Endothelial cell of umbilical vein (primary cell): Measurements from ENCODE around the gene OPCML. TPM values are rescaled to one million over a fixed set of nuclear protein-coding genes. Genes with fewer than 3 reads are reported as not detected.

Source experiments
- BruUV-seq: library from RNA; stranded (reverse); fragments of 400-500 nt; replicated peaks from 2 replicates; lab custom pipeline; 2021; lab: Mats Ljungman, UMichigan
- CTCF ChIA-PET: fragments of 300-600, 350-600 bp; sonication (Branson Sonifier 250); formaldehyde crosslinking; loops from one replicate; lab custom pipeline; 2021; ENCODE audit warnings: antibody characterized with exemption, inconsistent platforms; lab: Charles Lee
- POLR2A ChIA-PET: fragments of 300-600, 350-600 bp; sonication (Branson Sonifier 250); formaldehyde crosslinking; loops from one replicate; lab custom pipeline; 2021; ENCODE audit warnings: antibody characterized with exemption, inconsistent platforms; lab: Charles Lee
- DNase-seq: peaks from one replicate; pipeline ENCODE4 v3.0.0-alpha.2; 2011; ENCODE audit warnings: low read depth, low spot score
- FAIRE-seq: peaks from 2 replicates; lab custom pipeline; 2011; peaks lifted over from hg19 to GRCh38; lab: Jason Lieb, UNC
- H2AFZ ChIP-seq: 2 replicates; pipeline ENCODE4 v1.6.0; 2012; ENCODE audit warnings: low read depth, low read length, control low read depth, inconsistent platforms
- H3K27ac ChIP-seq: 2 replicates; pipeline ENCODE4 v1.5.1; 2011; ENCODE audit warnings: low read depth, mild to moderate bottlenecking, control low read depth, low read length, moderate library complexity; ENCODE audit not compliant: insufficient read depth
- H3K27me3 ChIP-seq, 2 experiments: 2 replicates each; pipeline versions ENCODE4 v1.6.0 to v1.6.1; 2011; ENCODE audit warnings: low read length in 2 of 2, mixed read lengths in 1 of 2; ENCODE audit not compliant: control insufficient read depth in 2 of 2, insufficient read depth in 2 of 2
- H3K36me3 ChIP-seq, 2 experiments: 2 replicates in 1 of 2; 3 replicates in 1 of 2; pipeline ENCODE4 v1.5.1; 2011; ENCODE audit warnings: low read length in 2 of 2, mild to moderate bottlenecking in 1 of 2, moderate library complexity in 1 of 2; ENCODE audit not compliant: control insufficient read depth in 2 of 2, insufficient read depth in 2 of 2; ENCODE audit errors: extremely low read depth in 1 of 2
- H3K4me1 ChIP-seq: 3 replicates; pipeline ENCODE4 v1.5.1; 2011; ENCODE audit warnings: mild to moderate bottlenecking, low read length; ENCODE audit not compliant: control insufficient read depth, insufficient read depth; ENCODE audit errors: extremely low read depth
- H3K4me2 ChIP-seq: 2 replicates; pipeline ENCODE4 v1.6.1; 2011; ENCODE audit warnings: low read length, control low read depth, mixed read lengths; ENCODE audit not compliant: insufficient read depth
- H3K4me3 ChIP-seq, 3 experiments: fragments of 200-600 bp in 1 of 3; sonication (generic), shearing (Covaris generic) in 1 of 3; replicated peaks in 1 of 3; 2 replicates each; pipeline ENCODE4 v1.5.1; 2011 to 2016; ENCODE audit warnings: control low read depth in 3 of 3, low read length in 3 of 3, mild to moderate bottlenecking in 2 of 3, inconsistent platforms in 1 of 3, low read depth in 1 of 3, moderate library complexity in 1 of 3; ENCODE audit not compliant: insufficient read depth in 1 of 3
- H3K79me2 ChIP-seq: 2 replicates; pipeline ENCODE4 v1.6.0; 2012; ENCODE audit warnings: low read length, inconsistent platforms; ENCODE audit not compliant: control insufficient read depth, insufficient read depth
- H3K9ac ChIP-seq: replicated peaks from 2 replicates; pipeline ENCODE3; 2011; ENCODE audit warnings: low read length, control low read depth; ENCODE audit not compliant: insufficient read depth; ENCODE audit errors: extremely low read depth
- H3K9me1 ChIP-seq: replicated peaks from 3 replicates; pipeline ENCODE4 v1.6.0; 2011; ENCODE audit warnings: mild to moderate bottlenecking, low read length; ENCODE audit not compliant: control insufficient read depth, insufficient read depth; ENCODE audit errors: extremely low read depth
- H3K9me3 ChIP-seq: replicated peaks from 2 replicates; pipeline ENCODE4 v1.5.1; 2012; ENCODE audit warnings: low read length, inconsistent platforms; ENCODE audit not compliant: control insufficient read depth, insufficient read depth
- H4K20me1 ChIP-seq: replicated peaks from 2 replicates; pipeline ENCODE3; 2011; ENCODE audit warnings: mild to moderate bottlenecking, low read length; ENCODE audit not compliant: control insufficient read depth, insufficient read depth; ENCODE audit errors: extremely low read depth
- CTCF ChIP-seq, 2 donors: IDR thresholded peaks; 1 replicate in 1 of 2; 2 replicates in 1 of 2; pipeline ENCODE4 v1.5.1; 2011; ENCODE audit warnings: low read length in 2 of 2, mild to moderate bottlenecking in 2 of 2, moderate library complexity in 2 of 2, control low read depth in 1 of 2, inconsistent platforms in 1 of 2, low read depth in 1 of 2; ENCODE audit not compliant: insufficient read depth in 1 of 2; ENCODE audit errors: extremely low read depth in 1 of 2
- EZH2 ChIP-seq: IDR thresholded peaks from 2 replicates; pipeline ENCODE4 v1.6.1; 2012; ENCODE audit warnings: borderline replicate concordance, low read depth, mild to moderate bottlenecking, moderate library complexity, low read length, inconsistent platforms; ENCODE audit not compliant: severe bottlenecking
- FOS ChIP-seq: IDR thresholded peaks from 2 replicates; pipeline ENCODE4 v1.6.1; 2011; ENCODE audit warnings: mild to moderate bottlenecking, low read length, moderate library complexity, borderline replicate concordance; ENCODE audit not compliant: insufficient read depth
- GATA2 ChIP-seq: IDR thresholded peaks from 2 replicates; pipeline ENCODE4 v1.7.0; 2011; ENCODE audit warnings: low read depth, mild to moderate bottlenecking, moderate library complexity, mixed read lengths, low read length; ENCODE audit not compliant: insufficient read length, insufficient read depth
- JUN ChIP-seq: IDR thresholded peaks from 2 replicates; pipeline ENCODE4 v1.6.1; 2011; ENCODE audit warnings: borderline replicate concordance, low read depth; ENCODE audit not compliant: insufficient read length, insufficient read depth
- MYC ChIP-seq: IDR thresholded peaks from one replicate; pipeline ENCODE4 v1.6.1; 2011; ENCODE audit warnings: mild to moderate bottlenecking, low read depth, low read length
- POLR2A ChIP-seq: IDR thresholded peaks from 2 replicates; pipeline ENCODE4 v1.6.1; 2012; ENCODE audit warnings: low read depth, mild to moderate bottlenecking, control low read depth, low read length
- POLR2AphosphoS5 ChIP-seq: IDR thresholded peaks from 2 replicates; pipeline ENCODE4 v1.6.1; 2012; ENCODE audit warnings: low read depth, mild to moderate bottlenecking, control low read depth, low read length, moderate library complexity; ENCODE audit not compliant: insufficient read depth
- dilution Hi-C: fragments of 300-500 bp; cut with MboI; formaldehyde crosslinking; loops from one replicate; pipeline ENCODE4 v1.15.0; 2019; ENCODE audit warnings: low sequenced_read_pairs; ENCODE audit not compliant: extremely low pct_ligation_motif_present
- intact Hi-C: fragments of 100-400 bp; cut with micrococcal nuclease; formaldehyde crosslinking; loops from one replicate; pipeline ENCODE4 v1.10.0; 2022
- polyA plus RNA-seq, 4 experiments: library from polyadenylated mRNA; depleted of rRNA in 3 of 4; stranded (reverse) in 3 of 4; unstranded in 1 of 4; fragments of >200 nt; gene quantifications; 2 replicates each; pipeline versions ENCODE4 v1.2.1 to v1.2.3, GENCODE V29; 2011 to 2012; ENCODE audit warnings: missing spikeins in 1 of 4
- total RNA-seq: library from RNA; stranded (reverse); gene quantifications from 2 replicates; pipeline ENCODE4 v1.2.3, GENCODE V29; 2021
- TF ChIP-seq, protein P1 (sequence below): IDR thresholded peaks from 2 replicates; pipeline ENCODE4 v1.6.1; 2011; ENCODE audit not compliant: insufficient read depth, insufficient read length

The OPCML gene
- total and polyA plus RNA-seq, 2 donors (not counting 3 experiments of a cell fraction or from before 2014, with no cell fraction given): not detected

DNA sequence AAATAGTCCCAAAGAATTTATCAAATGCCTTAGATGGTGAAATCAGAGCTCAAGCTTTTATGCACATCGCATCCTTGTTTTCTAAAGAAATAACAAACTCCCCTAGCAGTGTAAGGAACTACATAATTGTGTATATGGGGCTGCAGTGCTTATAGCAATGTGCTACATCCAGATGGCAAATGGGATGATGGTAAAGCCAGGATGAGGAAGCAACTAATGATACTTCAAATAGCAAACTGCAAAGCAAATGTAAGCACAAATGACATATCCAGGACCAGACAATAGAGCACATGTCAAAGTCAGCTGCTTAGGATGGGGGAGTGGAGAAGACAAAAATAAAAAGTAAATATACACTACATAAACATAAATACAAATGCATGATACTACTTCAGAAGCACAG, 425.9 kb downstream of the OPCML start:
- Histone ChIP-seq H3K9me3 (no peaks in the 10 kb centered on the region), H3K36me3 (no peaks in the 10 kb centered on the region), H3K4me3 (no peak overlapping the region), H3K9me1 (no peaks in the 10 kb centered on the region), H3K4me1 (no peaks in the 10 kb centered on the region), H2AFZ (no peak overlapping the region), H4K20me1 (no peaks in the 10 kb centered on the region), H3K27me3 (no peaks in the 10 kb centered on the region), H3K4me2 (no peak overlapping the region), H3K9ac (no peak overlapping the region), H3K27ac (no peak overlapping the region), H3K79me2 (no peaks in the 10 kb centered on the region)
- FAIRE-seq: no peak
- no TSS peak for BruUV-seq
- intact Hi-C loops: no loop called here
- dilution Hi-C loops: no loop called here
- no peak for TF ChIP-seq FOS
- TF ChIP-seq EZH2: no peak
- no peak for TF ChIP-seq MYC
- TF ChIP-seq, protein P1, sequence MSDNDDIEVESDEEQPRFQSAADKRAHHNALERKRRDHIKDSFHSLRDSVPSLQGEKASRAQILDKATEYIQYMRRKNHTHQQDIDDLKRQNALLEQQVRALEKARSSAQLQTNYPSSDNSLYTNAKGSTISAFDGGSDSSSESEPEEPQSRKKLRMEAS: no peak
- no peak for TF ChIP-seq JUN
- TF ChIP-seq POLR2AphosphoS5: no peak
- TF ChIP-seq CTCF (IDR thresholded peaks at IDR 0.05; ENCODE audit: extremely low read depth in 1 of 2, insufficient read depth in 1 of 2, low read depth in 1 of 2, low read length in 2 of 2): no peak
- TF ChIP-seq GATA2: no peak
- TF ChIP-seq POLR2A: no peak
- no peak for DNase-seq
- CTCF ChIA-PET: no interaction called here
- POLR2A ChIA-PET: no interaction called here
